Lower lobe of right lung (tissue), 2 donors: ENCODE data around the gene PLA2G4E. TPM values are rescaled to one million over a fixed set of nuclear protein-coding genes. Genes with fewer than 3 reads are reported as not detected.

Experiments
- ATAC-seq, 2 donors: fragments of 200-7000 bp; cut with Tn5 transposase; one replicate each; pipeline ENCODE4 v1.9.1; 2020 to 2022; ENCODE audit warnings: mild to moderate bottlenecking in 2 of 2, moderate library complexity in 2 of 2
- DNase-seq: peaks from one replicate; pipeline ENCODE4 v3.0.0-alpha.2; 2020
- H3K27ac ChIP-seq: fragments of 200-600 bp; one replicate; pipeline ENCODE4 v1.8.0; 2022
- H3K27me3 ChIP-seq: fragments of 200-600 bp; one replicate; pipeline ENCODE4 v1.8.0; 2022; ENCODE audit warnings: low read depth
- H3K36me3 ChIP-seq: fragments of 200-600 bp; one replicate; pipeline ENCODE4 v1.8.0; 2022; ENCODE audit warnings: mild to moderate bottlenecking
- H3K4me1 ChIP-seq: fragments of 200-600 bp; one replicate; pipeline ENCODE4 v1.8.0; 2022
- H3K4me3 ChIP-seq: fragments of 200-600 bp; one replicate; pipeline ENCODE4 v1.8.0; 2022; ENCODE audit warnings: mild to moderate bottlenecking
- H3K9me3 ChIP-seq: fragments of 200-600 bp; one replicate; pipeline ENCODE4 v1.8.0; 2022
- CTCF ChIP-seq: fragments of 200-600 bp; IDR thresholded peaks from one replicate; pipeline ENCODE4 v1.8.0; 2022; ENCODE audit warnings: antibody characterized with exemption, mild to moderate bottlenecking
- intact Hi-C: fragments of 100-400 bp; cut with DNase I; formaldehyde crosslinking; loops from one replicate; pipeline ENCODE4 v1.11.0; 2022
- long read RNA-seq: library from polyadenylated mRNA; unstranded; transcript quantifications from one replicate; pipeline ENCODE4 v2.0.0, GENCODE V29; 2021
- total RNA-seq: library from RNA; stranded (reverse); fragmentation: NEBNext Ultra II Directional; extraction: Animal tissue kit (Norgen Biotek cat#: 25700); gene quantifications from one replicate; pipeline ENCODE4 v1.2.1, GENCODE V29; 2021
- donor health status: DM: no; HTN: yes; CAD: no; lungs with severe emphysema.

PLA2G4E gene
- total RNA-seq: 1.1 TPM
- long read RNA-seq, partial matches to known transcripts: 0 of 1 reads
- long read RNA-seq, other reads (novel, unspliced or antisense): 1 of 1 reads

- Histone ChIP-seq H3K27ac (no peak within 1 kb of the TSS), H3K9me3 (no peaks in the 10 kb centered on the region), H3K36me3 (no peaks in the 10 kb centered on the region), H3K4me1 (no peaks in the 10 kb centered on the region), H3K27me3 (no peaks in the 10 kb centered on the region), H3K4me3 (no peak within 1 kb of the TSS)
- DNase-seq (no peak), ATAC-seq (no peak)
- intact Hi-C loops: no loop called here
- TF ChIP-seq CTCF: no peak
These were observed at the start of gene PLA2G4E for GRCh38 chr15:42020713-42021273. Gene PLA2G4E (minus strand): TSS chr15:42021042. CDS start chr15:42021030, 12 bp downstream.

- intact Hi-C loops: no loop called here
- ATAC-seq: no peak
- no peaks in the 10 kb centered on the region for H3K36me3 ChIP-seq
- no peaks in the 10 kb centered on the region for H3K27me3 ChIP-seq
- no peak for DNase-seq
- H3K4me1 ChIP-seq: peaks cover 4% of the 10 kb centered on the region
- no peak overlapping the region for H3K27ac ChIP-seq
- no peak overlapping the region for H3K4me3 ChIP-seq
- no peaks in the 10 kb centered on the region for H3K9me3 ChIP-seq
- TF ChIP-seq CTCF: no peak
These were observed 49.6 kb upstream of the PLA2G4E start for GRCh38 chr15:42070279-42070975.

GRCh38 chr15:42069496-42070278 is 48.8 kb upstream of the PLA2G4E start:
- DNase-seq (no peak), ATAC-seq (no peak)
- TF ChIP-seq CTCF: no peak
- intact Hi-C loops: loop anchor here (10.0 kb wide), 1 partner anchor 85 kb away; no protein-coding TSS in a partner anchor
- Histone ChIP-seq H3K4me3 (no peak overlapping the region), H3K4me1 (peaks cover 4% of the 10 kb centered on the region), H3K27me3 (no peaks in the 10 kb centered on the region), H3K36me3 (no peaks in the 10 kb centered on the region), H3K9me3 (no peaks in the 10 kb centered on the region), H3K27ac (no peak overlapping the region)

- Histone ChIP-seq H3K27ac (no peak overlapping the region), H3K36me3 (no peaks in the 10 kb centered on the region), H3K27me3 (no peaks in the 10 kb centered on the region), H3K4me1 (peaks cover 4% of the 10 kb centered on the region), H3K9me3 (no peaks in the 10 kb centered on the region), H3K4me3 (no peak overlapping the region)
- no peak for TF ChIP-seq CTCF
- DNase-seq (no peak), ATAC-seq (no peak)
- intact Hi-C loops: loop anchor here (10.0 kb wide), 1 partner anchor 84 kb away; no protein-coding TSS in a partner anchor
These were observed 48.2 kb upstream of the PLA2G4E start for GRCh38 chr15:42069025-42069424.

- TF ChIP-seq CTCF: no peak
- H3K4me3 ChIP-seq: no peak overlapping the region
- peaks cover 4% of the 10 kb centered on the region for H3K4me1 ChIP-seq
- no peak overlapping the region for H3K27ac ChIP-seq
- intact Hi-C loops: loop anchor here (10.0 kb wide), 1 partner anchor 84 kb away; no protein-coding TSS in a partner anchor
- no peaks in the 10 kb centered on the region for H3K27me3 ChIP-seq
- ATAC-seq (no peak), DNase-seq (no peak)
- H3K36me3 ChIP-seq: no peaks in the 10 kb centered on the region
- H3K9me3 ChIP-seq: no peaks in the 10 kb centered on the region
These were observed 47.8 kb upstream of the PLA2G4E start for GRCh38 chr15:42068601-42069000.
